ENCODE data around the gene NRCAM.
"Not testable (repeated sequence)": the region's sequence is repeated elsewhere in the genome, so short reads cannot be mapped to it uniquely, and the experiment has no call there.

The NRCAM gene

DNA sequence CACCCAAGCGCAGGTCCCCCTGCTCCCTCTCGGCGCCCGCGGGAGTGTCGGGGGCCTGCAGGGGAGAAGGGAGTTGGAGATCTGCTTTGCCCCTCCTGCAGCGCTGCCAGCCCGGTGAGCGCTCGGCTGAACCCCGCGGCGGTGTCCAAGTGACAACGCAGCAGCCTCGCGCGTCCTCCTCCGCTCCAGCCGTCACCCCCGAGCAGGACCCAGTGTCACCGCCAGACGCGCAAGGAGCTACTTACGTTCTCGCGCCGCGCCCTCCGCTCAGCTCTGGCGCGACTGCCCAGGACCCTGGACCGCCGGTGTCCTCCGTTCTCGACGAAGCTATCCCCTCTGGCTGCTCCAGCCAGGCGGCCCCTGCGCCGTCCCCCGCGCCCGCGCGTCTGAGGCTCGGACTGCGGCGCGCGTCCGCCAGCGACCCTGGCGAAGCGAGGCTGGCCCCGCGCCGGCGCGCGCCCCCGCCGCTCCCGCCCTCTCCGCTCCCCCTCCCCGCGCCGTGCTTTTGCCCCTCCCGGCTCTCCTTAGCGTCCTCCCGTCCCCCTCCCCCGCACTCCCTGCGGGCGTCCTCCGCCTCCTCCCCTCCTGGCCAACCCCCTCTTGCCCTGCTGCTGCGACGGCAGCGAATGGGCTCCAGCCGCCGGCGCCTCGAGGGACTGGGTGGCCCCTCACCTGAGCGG lies at the start of gene NRCAM:
Gene NRCAM (minus strand): TSS at position 439 of the 680 bp plus-strand sequence. CDS start 216,372 bp downstream, outside the sequence.
- DNase-seq = peak; percentile 92 to 93

DNA sequence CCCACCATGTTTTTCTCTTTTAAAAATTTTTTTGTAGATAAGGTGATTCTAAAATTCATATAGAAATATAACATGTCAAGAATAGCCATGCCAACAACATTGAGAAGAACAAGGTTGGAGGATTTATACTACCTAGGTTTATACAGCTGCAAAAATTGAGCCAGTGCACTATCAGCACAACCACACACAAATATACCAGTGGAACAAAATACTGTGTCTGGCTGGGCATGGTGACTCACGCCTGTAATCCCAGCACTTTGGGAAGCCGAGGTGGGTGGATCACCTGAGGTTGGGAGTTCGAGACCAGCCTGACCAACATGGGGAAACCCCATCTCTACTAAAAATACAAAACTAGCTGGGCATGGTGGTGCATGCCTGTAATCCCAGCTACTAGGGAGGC lies 48.3 kb upstream of the NRCAM start:
- DNase-seq = not testable (repeated sequence)

DNA sequence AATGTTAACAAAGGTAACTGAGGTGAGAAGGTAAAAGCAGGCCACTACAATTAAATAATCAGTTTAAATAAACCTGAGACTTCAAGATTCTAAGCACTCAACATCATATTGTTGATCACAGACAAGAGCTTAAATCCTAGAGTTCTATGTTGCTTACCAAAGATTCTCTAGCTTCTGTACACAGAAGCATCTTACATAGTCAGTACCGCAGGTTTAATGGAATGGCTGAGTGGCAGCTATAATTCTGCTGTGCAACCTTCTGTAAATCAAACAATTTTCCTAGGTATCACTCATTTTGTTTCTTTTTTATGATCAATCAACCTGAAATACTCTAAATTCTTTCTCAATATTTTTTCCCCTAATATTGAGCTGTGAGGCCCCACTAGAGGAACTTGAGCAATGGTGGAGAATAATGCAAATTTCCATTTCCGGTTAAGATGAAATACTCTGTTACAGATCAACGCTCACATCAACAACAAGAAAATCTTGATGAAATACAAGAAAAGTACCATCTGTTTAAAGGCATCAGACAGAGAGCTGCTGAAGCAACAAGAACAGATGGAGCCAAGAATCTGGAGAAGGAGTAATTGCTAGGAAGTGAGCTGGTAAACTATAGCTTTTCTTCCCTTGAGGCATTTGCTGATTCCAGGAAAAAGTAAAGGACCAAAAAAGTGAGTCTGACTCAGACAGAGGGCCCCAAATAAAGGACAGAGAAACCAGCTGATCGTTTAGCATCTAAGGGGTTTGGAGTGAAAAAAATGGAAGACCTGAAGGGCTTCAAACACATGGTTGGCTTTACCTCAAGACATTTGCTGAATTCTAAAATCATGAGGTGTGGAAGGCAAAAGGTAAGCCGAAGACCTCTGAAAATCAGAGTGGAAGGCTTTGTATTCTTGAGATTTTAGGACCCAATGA lies 47.1 kb upstream of the NRCAM start:
- no peak for DNase-seq

DNA sequence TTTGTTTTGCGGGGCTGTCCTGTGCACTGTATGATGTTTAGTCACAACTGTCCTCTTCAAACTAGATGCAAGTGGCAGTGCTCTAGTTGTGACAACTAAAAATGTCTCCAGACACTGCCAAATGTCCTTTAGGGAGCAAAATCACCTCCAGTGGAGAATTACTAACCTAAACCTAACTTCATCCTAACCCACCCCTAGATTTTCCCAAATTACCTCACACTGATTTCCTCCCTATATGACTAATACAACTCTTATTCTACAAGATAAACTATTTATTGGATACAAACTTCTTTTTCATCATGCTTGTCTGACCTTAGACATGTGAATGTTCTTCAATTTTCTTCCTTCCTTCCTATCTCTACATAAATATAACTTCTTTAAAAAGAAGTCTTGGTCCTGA lies 43.3 kb upstream of the NRCAM start:
- DNase-seq = no peak

DNA sequence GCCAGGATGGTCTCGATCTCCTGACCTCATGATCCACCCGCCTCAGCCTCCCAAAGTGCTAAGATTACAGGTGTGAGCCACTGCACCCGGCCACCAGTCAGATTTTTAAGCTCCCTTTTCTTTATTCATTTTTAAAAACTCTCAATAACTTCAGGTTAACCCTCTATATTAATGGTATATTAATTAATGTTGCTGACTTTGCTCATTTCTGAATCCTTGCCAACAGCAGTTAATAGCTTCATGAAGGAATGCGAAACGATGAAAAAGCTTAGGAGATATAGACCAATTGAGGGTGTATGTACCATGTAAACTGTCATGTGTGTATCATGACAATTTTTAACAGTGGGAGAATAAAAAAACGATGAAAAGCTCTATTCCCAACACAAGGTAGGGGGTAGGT lies 42.2 kb upstream of the NRCAM start:
- DNase-seq = no peak

DNA sequence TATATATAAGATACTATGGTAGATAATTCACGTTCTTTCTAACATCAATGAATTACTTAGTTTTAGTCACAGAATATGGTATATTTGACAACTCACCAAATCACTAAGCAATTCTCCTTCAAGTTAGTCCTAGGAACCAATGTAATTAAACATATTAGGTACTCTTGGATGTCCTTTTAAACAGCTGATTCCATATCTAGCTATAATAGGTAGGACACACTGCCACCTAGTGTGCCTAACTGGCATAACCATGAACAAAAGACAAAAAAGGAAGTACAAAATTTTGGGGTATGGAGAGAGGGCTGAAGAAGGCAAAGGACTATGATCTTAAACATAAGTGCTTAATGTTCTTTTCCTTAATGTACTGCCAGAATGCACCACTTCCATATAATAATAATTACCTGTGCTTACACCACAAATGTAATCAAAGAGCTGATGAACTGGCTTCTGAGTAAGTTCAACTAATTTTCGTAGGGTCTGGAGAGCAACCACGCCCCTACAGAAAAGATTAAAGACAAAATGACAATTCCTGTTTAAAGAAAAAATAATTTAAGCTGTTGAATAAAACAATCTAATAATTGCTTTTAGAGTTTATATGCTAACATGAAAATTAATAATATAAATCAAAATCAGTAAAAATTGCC lies 41.0 kb upstream of the NRCAM start:
- peak; percentile 66 to 73 for DNase-seq

DNA sequence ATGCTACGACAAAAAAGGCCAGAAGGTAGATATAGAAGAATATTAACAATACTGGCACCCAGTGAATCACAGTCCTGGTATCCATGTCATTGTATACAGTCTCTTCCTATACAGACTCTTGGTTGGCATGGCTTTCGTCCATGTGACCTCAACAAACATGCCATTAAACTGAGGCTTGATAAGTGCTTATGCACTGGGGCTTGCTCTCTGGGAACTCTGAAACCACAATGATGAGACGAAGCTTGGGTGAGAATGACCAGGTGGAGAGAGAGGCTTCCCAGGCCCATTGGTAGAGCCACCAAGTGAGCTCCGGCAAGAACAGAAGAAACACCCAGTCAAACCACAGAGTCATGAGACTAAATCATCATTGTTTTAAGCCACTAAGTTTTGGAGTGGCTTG lies 36.5 kb upstream of the NRCAM start:
- DNase-seq = no peak

DNA sequence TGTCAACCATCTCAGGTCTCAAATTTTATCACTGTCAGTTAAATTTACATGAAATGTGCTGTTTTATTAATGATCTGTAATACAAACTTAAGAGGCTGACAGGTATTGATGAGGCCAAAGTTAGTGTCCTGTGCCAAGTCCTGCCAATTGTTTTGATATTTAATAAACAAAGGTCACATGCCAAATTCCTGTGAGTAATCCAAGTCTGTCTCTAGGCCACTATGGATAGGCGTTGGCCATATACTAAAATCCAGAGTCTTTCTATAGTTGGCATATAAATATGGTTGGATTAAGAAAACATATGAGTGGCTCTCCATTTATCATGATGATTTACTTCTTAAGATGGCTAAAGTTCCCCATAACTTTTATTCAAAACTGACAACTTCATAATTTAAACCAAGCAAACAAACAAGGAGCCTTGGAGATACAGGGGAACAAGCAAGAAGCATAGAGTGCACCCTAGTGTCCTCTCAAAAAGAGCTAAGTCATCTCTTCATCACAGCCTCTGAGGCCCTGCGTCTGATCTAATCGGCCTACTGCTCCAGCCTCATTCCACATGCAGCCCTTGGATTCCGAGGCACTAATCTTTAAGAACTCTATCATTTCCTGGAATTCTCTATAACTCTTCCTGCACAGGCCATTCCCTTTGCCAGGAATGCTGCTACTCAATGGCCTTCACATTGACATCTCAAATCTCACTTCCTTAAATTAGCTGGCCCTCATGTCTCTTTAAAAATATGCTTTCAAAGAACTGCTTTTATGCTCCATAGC lies 32.7 kb upstream of the NRCAM start:
- no peak for DNase-seq

DNA sequence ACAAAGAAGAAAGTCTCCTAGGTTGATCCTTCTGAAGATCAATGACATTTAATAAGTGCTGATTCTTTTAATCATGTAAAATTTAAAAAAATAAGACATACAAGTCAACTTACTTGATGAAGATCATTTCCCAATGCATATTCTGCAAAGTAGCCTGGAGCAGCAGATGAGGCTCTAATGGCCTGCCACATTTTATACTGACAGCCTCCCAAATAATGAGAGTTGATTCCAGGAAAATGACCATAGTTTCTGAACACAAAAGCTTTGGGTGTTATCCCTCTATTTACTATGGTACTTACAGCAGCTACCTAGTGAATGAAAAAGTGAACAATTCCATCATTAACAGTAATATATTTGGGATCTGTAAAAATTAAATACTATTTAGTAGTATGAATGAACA lies 31.4 kb upstream of the NRCAM start:
- DNase-seq = no peak

DNA sequence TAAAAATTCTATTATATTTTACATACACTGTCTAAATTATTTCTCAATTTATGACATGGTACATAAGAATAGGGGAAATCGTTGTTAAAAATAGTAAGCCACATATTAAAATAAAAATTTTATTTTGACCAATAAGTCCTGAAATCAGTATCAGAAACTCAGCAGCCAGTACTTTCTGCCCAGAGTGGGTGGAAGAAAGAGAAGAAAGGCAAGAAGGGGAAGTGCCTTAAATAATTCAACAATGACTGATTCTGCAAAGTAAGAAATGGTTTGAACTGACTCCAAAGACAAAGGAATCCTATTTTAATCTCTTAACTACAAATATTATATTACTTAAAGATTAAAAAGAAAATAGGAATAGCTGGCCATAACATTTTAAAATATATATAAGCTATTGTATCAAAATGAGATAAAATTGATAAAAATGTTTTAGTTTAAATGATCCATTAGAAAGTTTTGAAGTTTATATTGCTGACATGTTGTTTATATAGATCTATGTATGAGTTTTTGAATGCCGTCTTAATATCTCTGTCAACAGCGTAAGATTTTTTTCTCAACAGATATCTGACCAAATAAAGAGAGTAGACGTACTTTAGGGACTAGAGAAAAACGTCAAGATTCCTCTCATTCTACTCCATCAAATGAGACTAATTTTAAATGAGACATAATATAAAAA lies 30.2 kb upstream of the NRCAM start:
- no peak for DNase-seq

DNA sequence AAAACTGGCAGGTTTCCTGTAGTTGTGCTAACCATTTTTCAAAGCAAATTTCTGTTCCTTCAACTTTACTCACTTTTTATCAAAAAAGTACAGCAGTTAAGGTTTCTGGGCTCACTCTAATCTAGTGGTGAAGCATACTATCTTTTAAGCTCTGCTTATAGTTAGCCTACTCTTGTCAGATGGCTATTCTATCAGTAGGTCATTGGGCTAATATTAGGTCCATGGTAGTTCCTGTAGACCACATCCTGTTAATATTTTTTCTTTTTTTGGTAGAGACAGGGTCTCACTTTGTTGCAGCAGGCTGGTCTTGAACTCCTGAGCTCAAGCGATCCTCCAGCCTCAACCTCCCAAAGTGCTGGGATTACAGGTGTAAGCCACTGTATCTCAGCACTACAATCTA lies 27.9 kb upstream of the NRCAM start:
- no peak for DNase-seq

DNA sequence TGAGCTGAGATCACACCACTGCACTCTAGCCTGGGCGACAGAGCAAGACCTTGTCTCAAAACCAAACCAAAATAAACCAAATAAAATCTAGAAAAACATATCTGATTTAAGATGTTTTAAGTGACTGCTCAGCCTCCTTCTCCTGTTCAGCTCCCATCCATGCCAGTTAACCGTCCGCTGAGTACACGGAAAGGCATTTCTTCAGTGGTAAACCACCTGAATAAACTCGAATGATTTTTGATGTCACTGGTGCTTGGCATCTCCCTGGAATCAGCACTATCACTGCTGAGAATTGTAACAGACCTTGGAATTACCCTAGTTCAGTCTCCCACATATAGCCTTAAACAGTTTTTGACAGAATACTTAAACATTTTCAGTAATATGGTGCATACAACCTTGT lies 24.1 kb upstream of the NRCAM start:
- DNase-seq = no peak

DNA sequence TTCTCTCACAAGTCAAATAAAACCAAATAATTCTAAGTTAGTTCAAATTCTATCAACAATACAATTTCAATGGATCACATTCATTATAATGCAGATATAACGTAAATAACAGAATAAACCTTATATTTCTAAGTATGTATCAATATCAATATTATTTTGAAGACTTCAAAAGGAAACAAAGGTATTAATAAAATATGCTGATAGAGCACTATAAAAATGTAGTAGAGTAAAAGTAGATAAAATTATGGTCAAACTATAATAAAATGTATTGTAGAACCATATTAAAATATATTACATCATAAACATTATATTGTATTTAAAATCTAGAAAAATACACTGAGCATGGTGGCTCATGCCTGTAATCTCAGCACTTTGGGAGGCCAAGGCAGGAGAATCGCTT lies 23.5 kb upstream of the NRCAM start:
- no peak for DNase-seq

DNA sequence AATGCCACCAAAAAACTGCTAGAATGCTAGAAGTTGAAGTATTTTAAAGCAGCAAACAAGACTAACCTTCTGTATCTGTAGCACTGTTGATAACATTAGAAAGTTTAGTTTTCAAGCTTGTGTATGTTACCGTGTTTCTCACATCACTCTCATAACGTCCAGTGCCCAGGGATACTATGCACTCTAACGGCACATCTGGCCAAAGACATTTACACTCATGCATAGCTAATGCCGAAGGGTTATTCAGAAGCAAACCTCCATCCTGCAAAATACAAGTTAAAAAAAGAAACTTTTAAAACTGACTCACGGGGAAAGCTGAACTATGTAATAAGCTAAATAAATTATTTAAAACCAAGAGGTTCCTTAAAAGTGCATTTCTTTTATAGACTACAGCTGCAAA lies 22.9 kb upstream of the NRCAM start:
- no peak for DNase-seq

DNA sequence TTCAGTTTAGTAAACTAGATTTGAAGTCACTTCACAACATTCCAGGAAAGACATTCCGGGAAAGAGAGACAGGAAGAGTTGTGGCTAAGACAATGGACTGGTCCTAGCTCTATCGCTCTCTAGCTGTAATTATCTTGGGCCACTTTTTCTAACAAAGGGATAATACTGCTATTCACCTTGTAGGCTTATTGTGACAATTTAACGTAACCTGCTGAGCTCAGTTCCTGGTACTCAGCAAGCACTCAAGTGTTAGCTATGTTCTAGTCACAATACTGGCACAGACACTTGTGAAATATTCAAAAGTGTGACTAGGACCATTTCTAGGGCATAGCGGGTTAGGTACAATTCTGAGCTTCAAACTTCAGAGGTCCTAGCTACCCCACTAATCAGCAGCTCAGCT lies 12.0 kb upstream of the NRCAM start:
- no peak for DNase-seq

DNA sequence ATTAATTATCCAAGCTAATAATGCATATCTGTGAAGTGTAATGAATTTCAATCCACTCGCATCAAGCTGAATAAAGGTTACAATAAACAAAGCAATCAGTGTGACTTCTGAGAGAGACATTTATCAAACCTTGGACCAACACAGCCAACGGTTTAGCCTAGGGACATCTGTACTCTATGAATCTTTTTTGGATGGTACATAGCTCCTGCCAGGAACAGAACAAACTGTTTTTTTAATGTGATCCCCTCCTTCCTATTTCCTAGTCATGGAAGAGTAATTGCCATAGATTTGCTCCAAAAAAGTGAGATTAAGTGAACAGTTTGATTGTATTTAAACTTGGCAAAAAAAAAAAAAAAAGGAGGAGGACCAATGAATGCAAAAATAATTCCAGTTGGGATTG lies 11.2 kb upstream of the NRCAM start:
- no peak for DNase-seq

DNA sequence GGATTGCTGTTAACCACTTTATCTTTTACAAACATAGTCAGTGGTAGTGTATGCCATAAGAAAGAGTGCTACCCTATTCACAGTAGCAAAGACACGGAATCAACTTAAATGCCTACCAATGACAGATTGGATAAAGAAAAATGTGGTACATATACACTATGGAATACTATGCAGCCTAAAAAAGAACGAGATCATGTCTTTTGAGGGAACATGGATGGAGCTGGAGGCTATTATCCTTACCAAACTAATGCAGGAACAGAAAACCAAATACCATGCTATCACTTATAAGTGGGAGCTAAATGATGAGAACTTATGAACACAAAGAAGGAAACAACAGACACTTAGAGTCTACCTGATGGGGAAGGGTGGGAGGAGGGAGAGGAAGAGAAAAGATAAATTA lies 10.1 kb upstream of the NRCAM start:
- DNase-seq = not testable (repeated sequence)

DNA sequence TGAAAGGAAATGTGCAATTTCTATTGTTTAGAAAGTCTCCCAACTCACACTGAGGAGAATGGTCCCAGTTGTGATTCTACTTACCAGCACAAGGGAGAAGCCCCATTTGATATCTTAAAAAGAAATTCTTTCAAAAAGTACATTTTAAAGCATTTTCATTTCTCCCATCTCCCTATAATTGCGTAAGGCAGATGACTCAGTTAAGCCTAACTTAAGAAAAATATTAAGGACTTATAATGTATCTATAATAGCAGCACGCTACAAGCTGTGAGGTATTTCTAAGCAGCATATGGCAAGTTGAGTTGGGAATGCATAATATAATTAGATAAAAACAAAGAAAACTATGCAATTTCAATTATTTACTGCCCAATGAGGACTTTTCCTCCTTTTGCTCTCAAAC lies 8.5 kb upstream of the NRCAM start:
- DNase-seq = no peak

DNA sequence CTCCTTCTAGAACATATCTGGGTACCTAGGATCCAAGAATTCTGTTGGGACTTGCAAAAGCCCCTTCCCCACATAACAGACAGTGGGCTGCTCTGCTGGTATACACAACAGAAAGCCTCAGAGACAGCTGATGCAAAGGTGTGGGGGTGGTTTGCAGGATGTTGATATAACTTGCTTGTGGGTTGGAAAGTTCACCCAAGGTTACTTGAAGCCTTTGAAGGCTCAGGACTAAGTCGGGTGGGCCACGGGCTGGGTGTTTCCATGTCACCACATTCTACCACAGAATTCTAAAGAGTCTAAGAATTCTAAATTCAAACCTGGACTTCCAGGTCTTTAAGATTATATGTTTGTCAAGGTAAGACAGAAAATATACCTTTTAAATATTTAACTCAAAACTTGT lies 7.4 kb upstream of the NRCAM start:
- DNase-seq = no peak

DNA sequence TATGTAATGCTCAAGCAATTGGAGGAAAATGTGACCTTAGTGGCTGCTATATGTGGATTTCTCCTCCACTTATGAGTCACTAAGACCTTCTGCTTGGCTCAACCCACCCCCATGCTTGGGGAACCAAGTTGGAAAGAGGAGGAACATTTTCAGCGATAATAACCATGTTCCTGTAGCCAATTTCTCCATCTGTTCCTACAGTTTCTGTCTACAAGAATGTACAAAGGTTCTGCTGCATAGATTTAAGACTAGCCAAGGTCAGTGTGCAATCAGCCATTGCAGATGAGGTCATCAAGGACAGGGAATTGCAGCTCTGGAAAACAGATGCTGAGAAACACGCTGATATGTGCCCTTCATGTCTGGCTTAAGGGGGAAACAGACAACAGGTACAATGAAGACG lies 5.6 kb upstream of the NRCAM start:
- no peak for DNase-seq

DNA sequence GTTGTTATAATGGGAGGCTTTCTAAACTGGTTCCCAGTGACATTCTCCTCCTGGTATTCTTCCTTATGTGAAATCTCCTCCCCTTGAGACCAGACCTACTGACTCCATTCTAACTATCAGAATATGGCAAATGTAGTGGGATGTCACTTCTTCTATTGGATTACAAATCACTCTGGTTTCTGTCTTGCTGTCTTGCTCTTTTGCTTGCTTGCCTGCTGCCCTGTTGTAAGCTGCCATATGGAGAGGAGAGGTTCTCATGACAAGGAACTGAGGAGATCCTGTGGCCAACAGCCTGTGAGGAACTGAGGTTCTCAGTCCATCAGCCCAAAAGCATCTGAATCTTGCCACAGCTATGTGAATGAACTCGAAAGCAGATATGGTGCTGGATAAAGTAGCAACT lies 4.7 kb upstream of the NRCAM start:
- no peak for DNase-seq

DNA sequence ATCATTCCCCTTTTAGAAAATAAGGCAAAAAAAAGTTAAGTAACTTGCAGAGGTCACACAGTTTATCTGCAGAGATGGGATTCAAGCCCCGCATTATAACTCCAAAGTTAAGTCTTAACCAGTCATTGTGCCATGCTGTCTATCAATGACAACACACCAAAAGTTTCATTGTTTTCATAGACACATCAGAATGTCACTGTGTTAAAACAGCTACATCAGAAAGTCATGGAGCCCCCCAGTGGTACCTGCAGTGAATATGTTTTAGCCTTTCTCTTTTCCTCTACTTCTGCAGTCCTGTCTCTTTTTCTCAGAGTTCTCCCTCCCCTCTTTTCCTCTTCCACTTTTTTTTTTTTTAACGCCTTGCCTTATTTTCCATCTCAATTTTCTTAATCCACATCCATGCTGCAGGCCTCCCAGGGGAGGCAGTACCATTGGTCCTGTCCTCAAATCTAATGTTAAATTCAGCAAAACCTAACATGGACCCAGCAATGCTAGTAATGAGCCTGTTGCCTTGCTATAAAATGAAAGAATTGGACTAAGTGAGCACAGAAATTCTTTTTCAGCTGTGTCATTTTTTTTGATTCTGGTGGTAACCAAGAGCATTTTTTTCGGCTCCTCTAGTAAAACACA lies 3.8 kb upstream of the NRCAM start:
- DNase-seq = peak; percentile 59 to 68
